Duodenal mucosa (tissue), 2 donors: ENCODE data around the gene CMYA5.
"Not testable (repeated sequence)": the region's sequence is repeated elsewhere in the genome, so short reads cannot be mapped to it uniquely, and the experiment has no call there.

Source experiments
- H3K27ac ChIP-seq: one replicate; pipeline ENCODE4 v1.7.0; 2013; ENCODE audit warnings: low read depth, low read length
- H3K27me3 ChIP-seq, 2 donors: one replicate each; pipeline ENCODE4 v1.7.0; 2013; ENCODE audit warnings: low read length in 2 of 2, control low read depth in 1 of 2; ENCODE audit not compliant: insufficient read depth in 2 of 2, control insufficient read depth in 1 of 2
- H3K36me3 ChIP-seq, 2 donors: one replicate each; pipeline ENCODE4 v1.7.0; 2013; ENCODE audit warnings: low read length in 2 of 2, control low read depth in 1 of 2; ENCODE audit not compliant: insufficient read depth in 2 of 2, control insufficient read depth in 1 of 2
- H3K4me1 ChIP-seq, 2 donors: one replicate each; pipeline ENCODE4 v1.7.0; 2013; ENCODE audit warnings: low read length in 2 of 2, control low read depth in 1 of 2; ENCODE audit not compliant: insufficient read depth in 2 of 2, control insufficient read depth in 1 of 2
- H3K4me3 ChIP-seq, 2 donors: one replicate each; pipeline ENCODE4 v1.7.0; 2013; ENCODE audit warnings: low read length in 2 of 2, low read depth in 1 of 2
- H3K9ac ChIP-seq, 2 donors: one replicate each; pipeline ENCODE4 v1.7.0; 2013; ENCODE audit warnings: low read length in 2 of 2, low read depth in 1 of 2
- H3K9me3 ChIP-seq, 2 donors: one replicate each; pipeline ENCODE4 v1.7.0; 2013; ENCODE audit warnings: low read length in 2 of 2, control low read depth in 1 of 2; ENCODE audit not compliant: control insufficient read depth in 1 of 2

CMYA5 gene

DNA sequence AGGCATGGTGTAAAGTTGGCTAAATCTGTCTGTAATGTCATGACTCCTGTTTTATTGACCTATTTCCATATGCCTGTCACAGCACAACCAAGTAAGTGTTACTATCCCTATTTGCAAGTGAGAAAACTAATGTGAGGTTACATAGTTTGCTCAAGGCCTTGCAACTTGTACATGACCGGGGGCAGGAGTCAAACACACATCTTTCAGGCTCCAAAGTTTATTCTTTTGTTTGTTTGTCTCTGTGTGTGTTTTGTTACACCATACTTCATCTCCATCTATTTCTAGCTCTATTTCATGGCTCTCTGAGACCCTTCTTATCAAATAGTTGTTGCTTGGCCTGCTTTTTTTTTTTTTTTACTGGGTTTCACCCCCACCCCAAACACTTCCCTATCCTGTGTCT lies 70.2 kb downstream of the CMYA5 start:
- Histone ChIP-seq H3K27ac (no peak overlapping the region), H3K9ac (no peak overlapping the region), H3K4me3 (no peak overlapping the region), H3K4me1 (peaks cover 0 to 3% of the 10 kb centered on the region in 2 donors), H3K9me3 (no peaks in the 10 kb centered on the region), H3K27me3 (no peaks in the 10 kb centered on the region), H3K36me3 (no peaks in the 10 kb centered on the region)

DNA sequence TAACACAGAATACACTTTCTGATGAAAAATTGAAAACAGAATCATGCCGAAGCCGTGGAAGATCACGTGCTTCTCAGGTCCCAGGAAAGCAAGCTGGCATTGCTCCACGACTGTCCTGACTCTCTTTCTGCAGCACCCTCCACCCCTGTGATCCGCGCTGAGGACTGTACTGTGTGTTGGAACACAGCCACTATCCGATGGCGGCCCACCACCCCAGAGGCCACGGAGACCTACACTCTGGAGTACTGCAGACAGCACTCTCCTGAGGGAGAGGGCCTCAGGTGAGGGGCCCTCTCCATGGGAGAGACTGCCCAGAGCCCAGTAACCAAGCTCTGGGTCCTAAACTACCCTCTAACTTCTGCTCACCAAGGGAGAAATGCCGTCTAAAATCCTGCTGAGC lies 73.3 kb downstream of the CMYA5 start:
- H3K9me3 ChIP-seq, result no peaks in the 10 kb centered on the region
- H3K36me3 ChIP-seq, result no peaks in the 10 kb centered on the region
- no peaks in the 10 kb centered on the region for H3K27me3 ChIP-seq
- no peak overlapping the region for H3K27ac ChIP-seq
- no peak overlapping the region for H3K9ac ChIP-seq
- H3K4me3 ChIP-seq, result no peak overlapping the region
- no peaks in the 10 kb centered on the region for H3K4me1 ChIP-seq

DNA sequence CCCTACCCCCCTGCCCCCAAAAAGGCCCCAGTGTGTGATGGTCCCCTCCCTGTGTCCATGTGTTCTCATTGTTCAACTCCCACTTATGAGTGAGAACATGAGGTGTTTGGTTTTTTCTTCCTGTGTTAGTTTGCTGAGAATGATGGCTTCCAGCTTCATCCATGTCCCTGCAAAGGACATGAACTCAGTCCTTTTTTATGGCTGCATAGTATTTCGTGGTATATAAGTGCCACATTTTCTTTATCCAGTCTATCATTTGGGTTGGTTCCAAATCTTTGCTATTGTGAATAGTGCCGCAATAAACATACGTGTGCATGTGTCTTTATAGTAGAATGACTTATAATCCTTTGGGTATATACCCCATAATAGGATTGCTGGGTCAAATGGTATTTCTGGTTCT lies 74.5 kb downstream of the CMYA5 start:
- not testable (repeated sequence) for H3K9me3 ChIP-seq, H3K27ac ChIP-seq, H3K27me3 ChIP-seq, H3K36me3 ChIP-seq, H3K4me1 ChIP-seq, H3K4me3 ChIP-seq, H3K9ac ChIP-seq

DNA sequence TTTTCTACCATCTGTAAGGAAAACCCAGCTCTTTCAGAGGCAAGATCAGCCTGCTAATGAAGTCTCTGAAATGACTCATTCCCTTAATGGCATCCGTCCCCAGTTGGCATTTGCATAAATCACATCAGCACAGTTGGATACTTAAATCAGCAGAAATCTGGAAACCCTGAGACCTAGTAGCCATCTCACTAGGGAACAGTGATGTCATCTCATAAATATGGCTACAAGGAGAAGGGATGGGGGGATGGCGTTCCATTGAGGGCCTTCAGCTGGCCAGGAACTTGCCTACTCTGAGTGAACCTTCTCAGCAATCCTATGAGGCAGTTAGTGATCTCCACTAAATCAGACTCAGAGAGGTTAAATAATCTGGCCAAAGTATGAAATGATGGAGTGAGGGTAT lies 81.8 kb downstream of the CMYA5 start:
- H3K4me1 ChIP-seq, result no peaks in the 10 kb centered on the region
- no peaks in the 10 kb centered on the region for H3K27me3 ChIP-seq
- H3K27ac ChIP-seq, result no peak overlapping the region
- H3K9ac ChIP-seq, result no peak overlapping the region
- H3K4me3 ChIP-seq, result no peak overlapping the region
- H3K36me3 ChIP-seq, result no peaks in the 10 kb centered on the region
- H3K9me3 ChIP-seq, result no peaks in the 10 kb centered on the region

DNA sequence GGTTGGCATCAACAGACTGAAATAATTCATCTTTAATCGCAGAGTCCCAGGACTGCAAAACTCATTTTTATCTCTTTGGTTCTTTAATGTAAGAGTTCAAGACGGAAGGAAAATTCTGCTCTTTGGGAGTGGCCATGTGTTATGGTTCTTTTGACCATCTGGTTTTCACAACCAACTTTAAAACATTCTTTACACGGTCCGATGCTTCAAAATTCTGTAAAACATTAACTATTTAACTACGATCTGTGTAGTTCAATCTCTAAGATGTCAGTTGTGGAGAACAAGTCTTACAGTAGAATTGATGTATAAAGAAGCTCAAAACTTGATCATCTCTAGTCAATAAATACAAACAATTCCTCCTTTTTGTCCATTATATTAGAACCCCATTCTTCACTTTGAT lies 83.0 kb downstream of the CMYA5 start:
- Histone ChIP-seq H3K4me3 (no peak overlapping the region), H3K36me3 (no peaks in the 10 kb centered on the region), H3K9ac (no peak overlapping the region), H3K27ac (no peak overlapping the region), H3K9me3 (no peaks in the 10 kb centered on the region), H3K27me3 (no peaks in the 10 kb centered on the region), H3K4me1 (no peaks in the 10 kb centered on the region)

DNA sequence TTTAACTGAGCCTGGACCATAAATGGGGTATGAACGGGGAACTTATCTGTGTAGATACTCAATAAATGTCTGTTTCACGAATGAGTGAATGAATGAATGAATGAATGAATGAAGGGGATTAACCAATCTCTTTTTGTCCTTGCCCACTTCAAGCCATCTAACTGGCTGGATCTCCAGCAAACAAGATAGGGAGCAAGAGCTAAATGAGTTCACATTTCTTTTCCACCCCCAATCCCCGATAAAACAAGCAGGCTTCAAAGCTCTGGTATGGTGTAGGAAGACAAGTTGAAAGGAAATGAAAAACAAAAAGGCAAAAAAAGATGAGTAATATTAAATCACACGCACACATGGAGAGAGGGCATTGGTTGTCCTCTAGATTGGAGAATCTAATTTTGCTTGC lies 84.0 kb downstream of the CMYA5 start:
- H3K9ac ChIP-seq, result no peak overlapping the region
- H3K4me3 ChIP-seq, result no peak overlapping the region
- no peak overlapping the region for H3K27ac ChIP-seq
- no peaks in the 10 kb centered on the region for H3K4me1 ChIP-seq
- H3K36me3 ChIP-seq, result no peaks in the 10 kb centered on the region
- H3K27me3 ChIP-seq, result no peaks in the 10 kb centered on the region
- no peaks in the 10 kb centered on the region for H3K9me3 ChIP-seq

DNA sequence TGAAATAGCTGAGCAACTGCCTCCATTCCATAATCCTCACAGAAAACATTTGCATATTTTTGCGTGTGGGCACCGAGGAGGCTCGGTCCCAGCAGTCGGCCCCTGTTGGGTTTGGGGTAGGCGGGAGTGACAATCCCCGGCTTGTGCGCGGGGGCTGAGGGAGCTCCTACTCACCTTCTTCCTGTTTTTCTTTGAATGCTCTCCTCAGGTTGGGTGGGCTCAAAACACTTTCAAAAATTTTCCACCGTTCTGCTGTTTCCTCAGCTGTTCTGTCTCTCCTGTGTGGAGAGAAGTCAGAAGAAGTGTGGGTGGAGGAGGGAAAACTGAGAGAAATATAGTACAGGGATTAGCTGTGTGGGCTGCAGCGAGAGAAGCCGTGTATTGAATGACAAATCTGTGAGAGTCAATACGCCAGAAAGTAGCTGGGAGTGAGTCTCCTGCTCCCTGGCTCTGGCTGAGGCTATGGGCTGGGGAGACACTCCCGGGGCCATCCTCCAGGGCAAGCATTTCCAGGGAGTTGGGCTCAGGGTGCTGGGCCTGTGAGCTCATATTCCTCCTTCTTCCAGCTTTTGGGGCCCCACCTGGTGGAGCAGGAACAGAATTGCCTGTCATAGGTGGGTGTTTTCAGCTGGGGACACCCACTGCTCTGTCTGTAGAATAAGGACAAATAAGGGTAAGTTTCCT lies 84.7 kb downstream of the CMYA5 start:
- Histone ChIP-seq H3K9me3 (no peaks in the 10 kb centered on the region), H3K27ac (no peak overlapping the region), H3K4me3 (no peak overlapping the region), H3K9ac (no peak overlapping the region), H3K4me1 (no peaks in the 10 kb centered on the region), H3K27me3 (no peaks in the 10 kb centered on the region), H3K36me3 (no peaks in the 10 kb centered on the region)

DNA sequence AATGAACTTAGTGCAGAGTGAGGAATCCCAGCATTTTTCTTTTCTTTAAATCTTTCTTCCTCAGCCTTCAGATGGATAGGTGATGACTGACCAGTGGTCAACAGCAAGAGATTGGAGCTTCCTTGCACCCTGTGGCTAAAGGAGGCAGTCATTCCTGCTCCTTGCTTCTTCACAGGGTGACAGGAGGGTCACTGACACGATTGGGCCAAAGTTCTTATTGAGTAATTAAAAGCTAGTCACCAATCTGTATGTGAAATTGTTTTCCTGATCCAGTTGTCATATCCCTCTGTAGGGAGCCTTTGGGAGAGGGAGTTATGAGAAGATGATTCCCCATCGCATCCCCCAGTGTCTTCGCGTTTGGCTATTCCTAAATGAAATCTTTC lies 85.2 kb downstream of the CMYA5 start:
- Histone ChIP-seq H3K36me3 (no peaks in the 10 kb centered on the region), H3K9ac (no peak overlapping the region), H3K27ac (no peak overlapping the region), H3K27me3 (no peaks in the 10 kb centered on the region), H3K4me3 (no peak overlapping the region), H3K9me3 (no peaks in the 10 kb centered on the region), H3K4me1 (no peaks in the 10 kb centered on the region)

DNA sequence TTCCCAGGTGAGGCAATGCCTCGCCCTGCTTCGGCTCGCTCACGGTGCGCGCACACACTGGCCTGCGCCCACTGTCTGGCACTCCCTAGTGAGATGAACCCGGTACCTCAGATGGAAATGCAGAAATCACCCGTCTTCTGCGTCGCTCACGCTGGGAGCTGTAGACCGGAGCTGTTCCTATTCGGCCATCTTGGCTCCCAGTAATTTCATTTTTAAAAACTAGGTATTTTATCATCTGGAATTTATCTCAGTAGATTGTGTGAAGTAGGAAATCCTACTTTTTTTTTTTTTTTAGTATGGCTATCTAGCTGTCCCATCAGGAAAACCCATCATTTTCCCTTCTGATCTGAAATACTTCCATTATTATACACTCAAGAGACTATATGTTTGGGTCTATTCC lies 95.1 kb downstream of the CMYA5 start:
- not testable (repeated sequence) for H3K36me3 ChIP-seq, H3K9ac ChIP-seq, H3K4me3 ChIP-seq, H3K4me1 ChIP-seq, H3K27me3 ChIP-seq, H3K9me3 ChIP-seq, H3K27ac ChIP-seq

DNA sequence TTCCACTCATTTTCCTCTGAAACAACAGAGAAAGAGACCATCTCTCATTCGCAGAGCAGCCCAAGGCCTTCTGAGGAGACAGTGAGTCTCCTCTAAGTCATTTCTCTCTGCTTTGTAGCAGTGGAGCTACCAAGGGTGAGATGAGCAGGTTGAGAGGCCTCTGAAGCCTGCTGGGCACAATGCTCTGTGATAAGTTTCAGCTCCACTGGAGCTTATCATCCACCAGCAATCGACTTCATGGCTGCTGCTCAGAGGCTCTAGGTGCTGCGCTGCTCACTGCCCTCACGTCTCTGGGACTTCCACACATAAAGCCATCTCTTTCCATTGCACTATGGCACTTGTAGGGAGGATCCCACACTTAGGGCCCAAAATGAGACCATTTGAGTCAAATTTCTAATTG lies 96.3 kb downstream of the CMYA5 start:
- Histone ChIP-seq H3K4me1 (no peaks in the 10 kb centered on the region), H3K27ac (no peak overlapping the region), H3K9ac (no peak overlapping the region)

DNA sequence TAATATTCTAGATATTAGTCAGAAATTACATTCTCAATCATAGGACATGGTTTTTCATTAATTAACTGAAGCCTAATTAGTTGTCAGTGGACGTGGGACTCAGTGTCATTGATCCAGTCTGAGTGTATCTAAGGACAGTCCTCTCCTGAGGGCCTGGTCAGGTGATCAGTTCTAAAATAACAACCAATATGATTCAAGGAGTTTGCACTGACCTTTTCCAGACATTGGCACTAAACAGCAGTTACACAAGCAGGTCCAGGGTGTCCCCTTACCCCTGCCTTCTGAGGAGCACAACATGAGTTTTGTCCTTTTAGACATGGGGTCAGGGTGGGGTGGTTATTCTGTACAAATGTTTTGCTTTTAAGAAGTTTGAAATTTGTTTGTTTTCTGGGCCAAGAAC lies 97.8 kb downstream of the CMYA5 start:
- no peak overlapping the region for H3K4me3 ChIP-seq
- H3K36me3 ChIP-seq, result no peaks in the 10 kb centered on the region
- H3K9ac ChIP-seq, result no peak overlapping the region
- H3K9me3 ChIP-seq, result no peaks in the 10 kb centered on the region
- H3K27ac ChIP-seq, result no peak overlapping the region
- H3K4me1 ChIP-seq, result peaks cover 2 to 4% of the 10 kb centered on the region in 2 donors
- H3K27me3 ChIP-seq, result no peaks in the 10 kb centered on the region

More for the DNA sequence above, 96.3 kb downstream of the CMYA5 start:
- Histone ChIP-seq H3K36me3 (no peaks in the 10 kb centered on the region), H3K4me3 (no peak overlapping the region), H3K27me3 (no peaks in the 10 kb centered on the region), H3K9me3 (no peaks in the 10 kb centered on the region)
